Measurements from ENCODE around the gene RFFL.

DNA sequence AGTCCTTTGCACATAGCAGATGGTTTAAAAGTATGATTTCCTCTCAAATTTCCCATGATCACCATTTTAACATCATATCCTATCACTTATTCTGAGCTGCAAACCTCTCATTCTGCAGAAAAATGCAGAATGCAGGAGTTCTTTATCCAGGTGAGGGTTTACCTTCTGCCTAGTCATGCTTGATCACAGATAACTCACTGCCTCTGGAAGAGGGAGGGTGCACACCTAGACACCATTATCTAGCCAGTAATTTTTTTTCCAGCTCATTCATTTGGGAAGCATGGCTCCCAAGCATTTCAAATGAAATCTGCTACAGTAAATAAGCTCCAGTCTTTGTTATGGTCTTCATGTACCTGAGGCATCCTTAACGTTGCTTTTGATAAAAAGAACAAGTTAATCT lies 38.0 kb downstream of the RFFL start:
- TF ChIP-seq, protein P1, sequence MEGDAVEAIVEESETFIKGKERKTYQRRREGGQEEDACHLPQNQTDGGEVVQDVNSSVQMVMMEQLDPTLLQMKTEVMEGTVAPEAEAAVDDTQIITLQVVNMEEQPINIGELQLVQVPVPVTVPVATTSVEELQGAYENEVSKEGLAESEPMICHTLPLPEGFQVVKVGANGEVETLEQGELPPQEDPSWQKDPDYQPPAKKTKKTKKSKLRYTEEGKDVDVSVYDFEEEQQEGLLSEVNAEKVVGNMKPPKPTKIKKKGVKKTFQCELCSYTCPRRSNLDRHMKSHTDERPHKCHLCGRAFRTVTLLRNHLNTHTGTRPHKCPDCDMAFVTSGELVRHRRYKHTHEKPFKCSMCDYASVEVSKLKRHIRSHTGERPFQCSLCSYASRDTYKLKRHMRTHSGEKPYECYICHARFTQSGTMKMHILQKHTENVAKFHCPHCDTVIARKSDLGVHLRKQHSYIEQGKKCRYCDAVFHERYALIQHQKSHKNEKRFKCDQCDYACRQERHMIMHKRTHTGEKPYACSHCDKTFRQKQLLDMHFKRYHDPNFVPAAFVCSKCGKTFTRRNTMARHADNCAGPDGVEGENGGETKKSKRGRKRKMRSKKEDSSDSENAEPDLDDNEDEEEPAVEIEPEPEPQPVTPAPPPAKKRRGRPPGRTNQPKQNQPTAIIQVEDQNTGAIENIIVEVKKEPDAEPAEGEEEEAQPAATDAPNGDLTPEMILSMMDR (IDR thresholded peaks at IDR 0.05), result no peak
- TF ChIP-seq POLR2AphosphoS5 (IDR thresholded peaks at IDR 0.05), result no peak

Data from prostate gland (tissue), 2 donors.